Stimulated activated naive CD4-positive, alpha-beta T cell treated with Interleukin-2 at 50 U/mL for 16 hours (primary cell): ENCODE data around the gene POLRMT.
A peak's percentile ranks its signal among the peaks of the same experiment; 100 is the strongest.

ENCODE experiments used
- DNase-seq: peaks from one replicate; lab custom pipeline; 2025; lab: John Stamatoyannopoulos, UW

Gene POLRMT

DNA sequence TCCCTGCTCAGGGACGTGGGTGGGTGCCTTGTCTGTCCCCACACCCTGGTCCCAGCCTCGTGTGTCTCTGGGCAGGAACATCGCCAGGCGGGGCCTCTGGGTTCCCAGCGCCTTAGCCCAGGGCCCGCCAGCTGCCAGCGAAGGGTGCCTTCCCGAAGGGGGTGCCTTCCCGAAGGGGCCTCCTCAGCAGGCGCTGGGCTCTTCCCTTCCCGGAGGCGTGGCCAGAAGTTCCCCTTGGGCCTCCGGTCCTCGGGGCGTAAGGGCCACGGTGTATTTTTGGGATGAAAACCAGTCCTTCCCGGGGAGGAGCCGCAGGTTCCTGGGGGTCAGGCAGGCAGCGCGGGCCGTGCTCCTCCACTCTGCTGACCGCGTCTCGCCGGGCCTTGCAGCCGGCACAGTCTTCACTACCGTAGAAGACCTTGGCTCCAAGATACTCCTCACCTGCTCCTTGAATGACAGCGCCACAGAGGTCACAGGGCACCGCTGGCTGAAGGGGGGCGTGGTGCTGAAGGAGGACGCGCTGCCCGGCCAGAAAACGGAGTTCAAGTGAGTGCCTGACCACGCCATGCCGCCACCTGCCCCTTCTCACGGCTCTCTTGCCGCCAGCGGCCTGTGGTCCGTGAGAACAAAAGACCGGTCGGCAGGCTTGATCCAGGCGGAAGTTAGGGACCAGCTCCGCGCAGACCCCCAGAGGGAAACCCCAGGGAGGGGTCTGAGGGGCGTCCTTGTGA lies 54.1 kb downstream of the POLRMT start:
- no peak for DNase-seq

DNA sequence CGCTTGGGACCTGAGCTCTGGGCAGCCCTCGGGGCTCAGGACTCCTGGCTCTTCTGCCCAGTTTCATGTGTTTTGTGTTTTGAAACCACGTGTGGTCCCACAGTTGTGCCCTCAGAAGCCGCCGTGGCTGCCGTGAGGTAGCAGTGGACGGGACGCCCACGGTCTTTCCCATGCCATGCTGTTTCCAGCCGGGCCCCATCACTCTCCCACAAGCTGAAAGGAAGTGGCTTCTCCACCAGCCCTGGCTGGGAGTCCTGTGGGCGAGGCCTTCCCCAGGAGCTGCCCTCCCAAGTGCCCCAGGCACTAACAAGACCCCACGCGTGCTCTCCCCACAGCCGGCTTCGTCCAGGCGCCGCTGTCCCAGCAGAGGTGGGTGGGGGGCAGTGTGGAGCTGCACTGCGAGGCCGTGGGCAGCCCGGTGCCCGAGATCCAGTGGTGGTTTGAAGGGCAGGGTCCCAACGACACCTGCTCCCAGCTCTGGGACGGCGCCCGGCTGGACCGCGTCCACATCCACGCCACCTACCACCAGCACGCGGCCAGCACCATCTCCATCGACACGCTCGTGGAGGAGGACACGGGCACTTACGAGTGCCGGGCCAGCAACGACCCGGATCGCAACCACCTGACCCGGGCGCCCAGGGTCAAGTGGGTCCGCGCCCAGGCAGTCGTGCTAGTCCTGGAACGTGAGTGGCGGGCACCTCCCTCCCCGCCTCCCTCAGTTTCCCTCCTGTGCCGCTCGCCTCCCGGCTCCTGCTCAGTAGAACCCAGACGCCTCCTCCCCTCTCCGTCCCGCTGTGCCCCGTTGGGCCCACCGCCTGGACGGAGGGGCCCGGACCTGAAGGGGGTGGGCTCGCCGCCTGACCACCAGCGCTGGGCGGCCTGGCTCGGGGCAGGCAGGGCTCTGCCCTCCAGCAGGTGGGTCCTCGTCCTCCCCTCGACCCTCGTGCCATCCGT lies 55.6 kb downstream of the POLRMT start:
- DNase-seq, result no peak

DNA sequence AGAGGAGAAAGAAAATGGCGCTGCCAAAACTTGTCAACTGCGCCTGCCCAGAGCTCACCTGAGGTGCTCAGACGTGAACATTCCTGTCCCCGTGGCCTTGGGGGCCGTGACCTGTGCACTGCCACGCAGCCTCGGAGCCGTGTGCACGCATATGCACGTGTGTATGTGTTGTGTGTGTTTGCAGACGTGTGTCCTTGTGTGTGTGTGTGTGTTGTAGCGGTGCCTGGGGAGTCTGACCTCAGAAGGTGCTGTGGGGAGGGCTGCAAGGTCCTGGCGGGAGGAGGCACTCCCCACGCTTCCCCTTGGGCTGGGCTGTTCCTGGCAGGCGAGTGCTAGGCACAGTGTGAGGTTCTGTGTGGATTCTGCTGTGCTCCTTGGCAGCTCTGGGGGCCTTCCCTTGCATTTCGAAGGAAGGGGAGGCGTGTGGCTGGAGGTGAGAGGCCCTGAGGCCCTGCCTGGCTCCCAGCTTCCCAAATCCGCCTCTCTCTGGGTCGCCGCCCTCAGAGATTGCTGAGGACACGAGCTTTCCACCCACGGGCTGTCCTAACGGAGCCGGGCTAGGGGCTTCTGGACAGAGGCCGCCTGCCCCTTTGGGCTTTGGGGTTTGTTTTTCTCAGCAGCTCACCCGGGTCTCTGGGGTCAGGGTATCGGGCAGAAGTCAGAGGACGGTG lies 56.4 kb downstream of the POLRMT start:
- no peak for DNase-seq

DNA sequence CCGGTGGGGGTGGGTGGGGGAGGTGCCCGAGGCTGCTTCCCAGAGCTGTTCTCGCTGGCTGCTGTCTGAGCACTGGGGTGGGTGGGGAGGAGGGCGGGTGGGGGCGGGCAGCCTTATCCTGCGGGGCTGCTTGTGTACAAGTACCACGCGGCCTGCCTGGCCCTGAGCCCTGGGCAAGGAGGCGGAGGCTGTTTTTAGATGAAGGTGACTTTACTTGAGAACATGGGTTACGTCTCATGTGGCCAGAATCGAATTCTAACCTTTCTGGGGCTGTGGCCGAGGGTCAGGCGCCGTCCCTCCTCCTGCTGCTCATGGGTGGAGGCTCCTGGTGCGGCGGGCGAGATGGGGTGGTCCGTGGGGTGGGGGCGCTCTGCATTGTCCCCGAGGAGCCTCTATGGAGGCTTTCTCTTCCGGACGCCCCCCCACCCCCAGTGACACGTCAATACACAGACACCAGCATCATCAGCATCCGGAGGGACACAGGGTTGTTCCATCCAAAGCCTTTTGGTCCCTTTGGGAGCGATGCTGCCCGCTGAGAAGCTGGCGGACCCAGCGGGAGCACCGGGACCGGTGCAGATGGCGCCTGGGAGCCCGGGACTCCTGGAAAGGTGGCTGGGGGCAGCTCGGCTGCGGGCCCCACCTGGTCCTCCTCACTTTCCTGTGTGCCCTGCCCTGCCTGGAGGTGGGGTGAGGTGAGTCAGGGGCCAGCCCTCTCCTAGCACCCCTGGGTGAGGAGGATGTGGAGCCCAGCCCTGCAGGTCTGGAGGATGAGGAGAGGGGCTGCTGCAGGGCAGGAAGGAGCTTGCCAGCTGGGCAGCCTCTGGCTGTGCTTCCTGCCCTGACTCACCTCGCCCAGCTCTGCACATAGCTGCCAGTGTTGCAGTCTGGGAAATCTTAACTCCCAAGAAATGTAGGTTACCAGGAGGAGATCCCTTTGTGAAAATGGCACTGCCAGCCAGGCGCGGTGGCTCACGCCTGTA lies 57.5 kb downstream of the POLRMT start:
- DNase-seq, result no peak

DNA sequence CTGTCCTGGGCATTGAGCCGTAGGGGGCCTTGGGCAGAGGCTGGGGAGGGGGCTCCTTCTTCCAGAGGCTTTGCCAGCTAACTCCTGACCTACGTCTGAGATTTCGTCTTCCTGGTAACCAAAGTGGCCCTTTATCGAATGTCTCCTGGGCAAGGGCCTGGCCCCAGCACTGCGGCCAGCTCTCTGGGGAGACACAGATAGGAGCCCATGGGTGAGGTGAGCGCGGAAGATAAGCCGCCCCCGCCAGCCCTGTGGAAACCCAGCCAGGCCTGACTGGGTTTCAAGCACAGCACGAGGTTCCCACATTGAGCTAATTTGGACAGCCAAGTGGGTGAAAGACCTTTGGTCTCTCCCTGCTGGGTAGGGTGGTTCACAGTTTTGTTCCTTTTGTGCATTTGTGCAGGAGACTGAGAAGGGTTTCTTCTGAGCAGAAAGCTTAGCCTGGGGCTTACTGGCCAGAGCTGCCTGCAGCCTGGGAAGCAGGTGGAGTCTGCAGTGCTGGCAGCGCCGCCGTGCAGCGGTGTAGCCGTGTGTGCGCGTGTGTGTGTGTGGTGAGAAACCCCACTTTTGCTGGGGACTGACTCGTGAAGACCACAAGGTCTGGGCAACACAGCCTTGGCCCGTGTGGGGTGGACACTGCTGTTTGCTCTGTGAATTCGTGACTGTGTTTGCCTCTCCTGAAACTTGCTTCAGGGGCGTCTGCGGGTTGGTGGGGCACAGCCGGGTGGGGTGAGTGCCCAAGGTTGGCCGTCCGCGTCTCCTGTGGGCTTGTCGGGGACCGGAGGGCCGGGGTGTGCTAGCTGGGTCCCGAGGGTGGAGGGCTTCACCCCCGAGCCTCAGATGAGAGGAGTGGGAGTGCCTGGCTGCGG lies 58.4 kb downstream of the POLRMT start:
- no peak for DNase-seq

DNA sequence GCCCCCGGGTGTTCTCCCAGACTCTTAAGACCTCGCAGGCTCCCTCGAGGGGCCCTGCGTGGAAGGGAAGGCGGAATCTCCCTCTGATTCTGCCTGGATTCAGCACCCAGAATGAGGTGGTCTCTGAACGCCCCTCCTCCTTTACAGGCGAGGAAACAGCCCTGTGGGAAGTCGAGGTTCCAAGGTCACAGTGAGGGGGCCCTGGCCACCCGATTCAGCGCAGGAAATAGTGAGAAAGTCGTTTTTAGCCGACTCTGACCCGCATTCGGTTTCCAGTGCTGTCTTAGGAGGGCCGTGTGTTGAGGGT lies 59.9 kb downstream of the POLRMT start:
- no peak for DNase-seq

DNA sequence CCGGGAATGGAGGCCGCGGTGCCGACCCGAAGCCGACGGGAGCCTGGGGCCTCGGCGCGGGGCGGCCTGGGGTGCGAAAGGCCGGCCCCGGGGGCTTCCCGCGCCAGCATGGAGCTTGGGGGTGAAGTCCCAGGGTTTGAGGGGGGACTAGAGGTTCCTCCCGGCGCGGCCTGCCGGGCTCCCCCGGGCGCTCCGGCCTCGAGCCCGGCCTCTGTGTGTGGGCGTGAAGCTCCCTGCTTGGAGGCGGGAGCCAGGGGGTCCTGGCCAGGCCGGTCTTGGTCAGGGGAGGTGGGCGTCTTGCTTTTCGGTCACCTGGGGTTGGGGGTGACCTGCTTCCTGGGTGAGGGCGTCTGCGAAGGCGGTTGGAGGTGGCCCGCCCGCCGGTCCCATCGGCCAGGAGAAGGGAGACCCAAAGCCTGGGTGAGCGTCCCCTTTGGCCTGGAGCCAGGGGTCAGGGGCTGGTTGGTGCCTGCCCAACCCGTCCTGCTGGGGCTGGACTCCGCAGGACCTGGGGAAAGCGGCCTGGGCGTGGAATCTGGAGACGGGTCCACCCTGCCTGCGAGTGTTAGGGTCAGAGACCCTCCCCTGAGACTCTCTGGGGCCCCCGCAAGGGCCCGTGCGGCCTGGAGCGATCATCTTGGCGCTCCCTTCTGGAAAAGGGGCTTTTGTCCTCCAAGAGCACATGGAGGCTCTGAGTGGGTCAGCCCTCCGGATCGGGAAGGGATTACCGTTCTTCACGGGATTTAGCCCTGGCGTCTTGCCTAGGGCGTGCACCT lies 60.4 kb downstream of the POLRMT start:
- no peak for DNase-seq

DNA sequence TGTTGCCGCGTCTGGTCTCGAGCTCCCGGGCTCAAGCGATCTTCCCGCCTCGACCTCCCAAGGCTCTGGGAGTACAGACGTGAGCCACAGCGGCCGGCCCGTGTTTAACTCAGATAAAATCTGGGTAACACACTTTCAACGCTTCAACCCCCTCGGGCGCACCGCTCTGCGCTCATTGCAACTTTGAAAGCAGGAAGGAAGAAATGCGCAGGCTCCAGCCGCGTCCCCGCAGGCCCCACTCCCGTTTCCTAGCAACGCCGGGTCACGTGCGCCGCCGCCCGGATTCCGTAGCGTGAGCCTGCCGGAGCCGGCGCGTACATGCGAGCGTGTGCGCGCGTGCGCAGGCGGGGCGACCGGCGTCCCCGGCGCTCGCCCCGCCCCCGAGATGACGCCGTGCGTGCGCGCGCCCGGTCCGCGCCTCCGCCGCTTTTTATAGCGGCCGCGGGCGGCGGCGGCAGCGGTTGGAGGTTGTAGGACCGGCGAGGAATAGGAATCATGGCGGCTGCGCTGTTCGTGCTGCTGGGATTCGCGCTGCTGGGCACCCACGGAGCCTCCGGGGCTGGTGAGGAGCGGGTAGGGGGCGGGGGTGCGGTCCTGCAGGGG lies 61.1 kb downstream of the POLRMT start, which contains the start of gene BSG:
TSS of gene BSG (plus strand) at position 457 of the 603 bp plus-strand sequence. CDS start at position 496, 39 bp downstream.
- DNase-seq, result peak; percentile 98

DNA sequence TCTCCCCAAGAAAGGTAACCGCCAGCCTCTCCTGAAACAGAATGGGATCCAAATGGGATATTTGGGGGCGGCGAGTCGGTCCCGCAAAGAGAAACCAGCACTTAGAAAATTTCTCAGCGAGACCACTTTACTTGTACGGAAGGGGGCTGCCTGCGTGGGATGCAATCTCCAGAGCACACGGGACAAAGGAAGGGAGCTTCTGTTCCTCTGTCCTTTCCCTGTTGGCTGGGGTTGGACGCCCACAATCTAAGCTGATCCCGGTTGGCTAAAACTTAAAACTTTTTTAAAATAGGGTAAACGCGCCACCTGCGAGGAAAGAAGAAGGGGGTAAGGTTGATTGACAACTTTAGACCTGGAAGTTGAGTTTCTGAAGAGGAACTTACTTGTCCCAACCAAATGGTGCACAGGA lies 61.8 kb downstream of the POLRMT start:
- no peak for DNase-seq

DNA sequence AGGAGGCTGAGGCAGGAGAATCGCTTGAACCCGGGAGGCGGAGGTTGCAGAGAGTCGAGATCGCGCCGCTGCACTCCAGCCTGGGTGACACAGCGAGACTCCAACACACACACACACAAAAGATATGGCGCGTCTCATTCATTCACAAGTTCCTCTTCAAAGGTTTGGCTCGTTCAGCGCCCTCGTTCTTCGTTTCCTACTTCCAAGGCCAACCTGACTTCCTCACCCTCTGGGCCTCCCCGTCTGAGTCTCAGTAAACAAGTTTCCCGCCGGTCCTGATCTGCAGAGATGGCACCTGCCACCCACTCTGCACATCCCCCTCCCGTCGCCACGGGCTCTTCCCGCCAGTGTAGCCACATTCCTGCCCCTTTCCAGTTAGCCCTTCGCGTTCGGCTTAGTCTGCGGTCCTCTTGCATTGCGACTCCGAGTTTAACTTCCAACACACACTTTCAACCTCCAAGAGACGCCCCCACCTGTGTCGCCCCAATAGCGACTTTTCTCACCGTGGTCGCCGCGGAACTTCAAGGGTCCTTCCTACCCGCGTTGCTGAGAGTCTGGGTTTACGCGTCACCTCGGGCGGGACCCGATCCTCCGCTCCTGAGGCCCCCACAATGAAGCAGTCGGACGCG lies 62.3 kb downstream of the POLRMT start:
- DNase-seq, result peak; percentile 30

DNA sequence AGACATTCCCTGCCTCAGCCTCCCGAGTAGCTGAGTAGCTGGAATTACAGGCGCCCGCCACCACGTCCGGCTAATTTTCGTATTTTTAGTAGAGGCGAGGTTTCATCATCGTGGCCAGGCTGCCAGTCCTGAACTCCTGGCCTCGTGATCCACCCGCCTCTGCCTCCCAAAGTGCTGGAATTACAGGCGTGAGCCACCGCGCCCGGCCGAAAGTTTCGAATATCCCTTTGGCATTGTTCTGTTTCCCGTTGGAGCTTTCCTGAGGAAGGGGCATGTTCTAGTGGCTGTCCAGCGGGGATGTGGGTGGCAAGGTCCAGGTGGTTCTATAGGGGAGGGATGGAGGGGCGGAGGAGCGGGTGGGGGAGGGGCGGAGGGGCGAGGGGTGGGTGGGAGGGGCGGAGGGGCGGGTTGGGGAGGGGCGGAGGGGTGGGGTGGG lies 63.1 kb downstream of the POLRMT start:
- no peak for DNase-seq

DNA sequence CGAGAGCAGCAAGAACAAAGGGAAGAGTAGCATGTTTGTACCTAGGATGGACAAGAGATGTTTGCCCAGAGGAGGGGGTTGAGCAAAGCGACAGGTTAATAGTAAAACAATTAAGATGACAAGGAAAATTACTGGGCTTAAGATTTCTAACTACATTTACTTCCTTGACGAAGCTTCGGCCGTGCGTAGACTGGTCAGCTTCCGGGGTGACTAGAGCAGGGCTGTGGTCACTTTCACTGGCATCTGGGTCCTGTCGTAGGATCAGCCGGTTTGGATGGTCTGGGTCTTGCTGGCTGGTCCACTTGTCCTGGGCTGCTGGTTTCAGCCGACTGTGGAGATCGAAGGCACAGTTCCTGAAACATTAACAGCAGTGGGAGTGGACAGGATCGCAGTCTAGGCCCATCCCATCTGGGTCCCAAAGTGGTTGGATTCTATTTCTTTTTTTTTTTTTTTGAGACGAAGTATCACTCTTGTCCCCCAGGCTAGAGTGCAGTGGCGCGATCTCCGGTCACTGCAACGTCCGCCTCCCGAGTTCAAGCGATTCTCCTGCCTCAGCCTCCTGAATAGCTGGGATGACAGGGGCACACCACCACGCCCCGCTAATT lies 65.9 kb downstream of the POLRMT start:
- DNase-seq, result no peak
